Transverse colon (tissue), 3 donors: ENCODE results near the gene KIAA0232.

Experiments
- CTCF ChIP-seq, 5 experiments: fragments of 200-600 bp in 3 of 5; fragments of 450-650 bp in 2 of 5; sonication (generic) in 3 of 5; IDR thresholded peaks; 1 replicate in 2 of 5; 2 replicates in 3 of 5; pipeline ENCODE4 v1.5.1; 2016 to 2017; ENCODE audit warnings: antibody characterized with exemption in 5 of 5, inconsistent platforms in 3 of 5, mild to moderate bottlenecking in 2 of 5, moderate library complexity in 1 of 5
- EP300 ChIP-seq: sonication (generic); formaldehyde crosslinking; IDR thresholded peaks from one replicate; pipeline ENCODE4 v1.6.1; 2017; ENCODE audit warnings: antibody characterized with exemption, low read depth
- POLR2A ChIP-seq: fragments of 450-650 bp; IDR thresholded peaks from one replicate; pipeline ENCODE4 v1.6.1; 2016; ENCODE audit warnings: antibody characterized with exemption, mild to moderate bottlenecking, moderate library complexity

GRCh38 chr4:6878451-6879059 is 96.0 kb downstream of the KIAA0232 start:
- TF ChIP-seq CTCF (IDR thresholded peaks at IDR 0.05) (no peak), POLR2A (no peak), EP300 (no peak)
